Limb (tissue), 2 donors: Measurements from ENCODE around the gene CACTIN.
"Not testable (repeated sequence)": the region's sequence is repeated elsewhere in the genome, so short reads cannot be mapped to it uniquely, and the experiment has no call there.

Experiments used
- DNase-seq, 2 donors: peaks; one replicate each; pipeline ENCODE4 v3.0.0-alpha.2; 2016; ENCODE audit errors: extremely low spot score in 2 of 2

The CACTIN gene

GRCh38 chr19:3572132-3572854 is 54.3 kb downstream of the CACTIN start:
- peak; percentile 99 to 100 for DNase-seq

- DNase-seq: no peak
Observed at GRCh38 chr19:3570606-3571011, 56.0 kb downstream of the CACTIN start.

GRCh38 chr19:3570042-3570441 is 56.5 kb downstream of the CACTIN start:
- DNase-seq: not testable (repeated sequence)

GRCh38 chr19:3565139-3565538 is 61.5 kb downstream of the CACTIN start:
- DNase-seq: no peak

GRCh38 chr19:3563709-3564524 is 62.7 kb downstream of the CACTIN start:
- DNase-seq: no peak
